ENCODE data around the gene HIVEP3.

HIVEP3 gene

GRCh38 chr1:41489561-41489960 lies 429.2 kb downstream of the HIVEP3 start:
- peaks cover 60% of the 10 kb centered on the region for H3K4me1 Mint-ChIP-seq
- H3K27me3 Mint-ChIP-seq (ENCODE audit: low read depth) = peaks cover 8% of the 10 kb centered on the region
- no peaks in the 10 kb centered on the region for H3K36me3 Mint-ChIP-seq (ENCODE audit: low read depth)
- H3K9me3 Mint-ChIP-seq = no peaks in the 10 kb centered on the region
- TF ChIP-seq, protein P1, sequence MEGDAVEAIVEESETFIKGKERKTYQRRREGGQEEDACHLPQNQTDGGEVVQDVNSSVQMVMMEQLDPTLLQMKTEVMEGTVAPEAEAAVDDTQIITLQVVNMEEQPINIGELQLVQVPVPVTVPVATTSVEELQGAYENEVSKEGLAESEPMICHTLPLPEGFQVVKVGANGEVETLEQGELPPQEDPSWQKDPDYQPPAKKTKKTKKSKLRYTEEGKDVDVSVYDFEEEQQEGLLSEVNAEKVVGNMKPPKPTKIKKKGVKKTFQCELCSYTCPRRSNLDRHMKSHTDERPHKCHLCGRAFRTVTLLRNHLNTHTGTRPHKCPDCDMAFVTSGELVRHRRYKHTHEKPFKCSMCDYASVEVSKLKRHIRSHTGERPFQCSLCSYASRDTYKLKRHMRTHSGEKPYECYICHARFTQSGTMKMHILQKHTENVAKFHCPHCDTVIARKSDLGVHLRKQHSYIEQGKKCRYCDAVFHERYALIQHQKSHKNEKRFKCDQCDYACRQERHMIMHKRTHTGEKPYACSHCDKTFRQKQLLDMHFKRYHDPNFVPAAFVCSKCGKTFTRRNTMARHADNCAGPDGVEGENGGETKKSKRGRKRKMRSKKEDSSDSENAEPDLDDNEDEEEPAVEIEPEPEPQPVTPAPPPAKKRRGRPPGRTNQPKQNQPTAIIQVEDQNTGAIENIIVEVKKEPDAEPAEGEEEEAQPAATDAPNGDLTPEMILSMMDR (IDR thresholded peaks at IDR 0.05; ENCODE audit: unreplicated experiment in 3 of 3) = no peak
- H3K4me3 Mint-ChIP-seq = no peak overlapping the region
- peak overlapping the region; percentile 89 to 96 (median 92) for H3K27ac Mint-ChIP-seq

DNA sequence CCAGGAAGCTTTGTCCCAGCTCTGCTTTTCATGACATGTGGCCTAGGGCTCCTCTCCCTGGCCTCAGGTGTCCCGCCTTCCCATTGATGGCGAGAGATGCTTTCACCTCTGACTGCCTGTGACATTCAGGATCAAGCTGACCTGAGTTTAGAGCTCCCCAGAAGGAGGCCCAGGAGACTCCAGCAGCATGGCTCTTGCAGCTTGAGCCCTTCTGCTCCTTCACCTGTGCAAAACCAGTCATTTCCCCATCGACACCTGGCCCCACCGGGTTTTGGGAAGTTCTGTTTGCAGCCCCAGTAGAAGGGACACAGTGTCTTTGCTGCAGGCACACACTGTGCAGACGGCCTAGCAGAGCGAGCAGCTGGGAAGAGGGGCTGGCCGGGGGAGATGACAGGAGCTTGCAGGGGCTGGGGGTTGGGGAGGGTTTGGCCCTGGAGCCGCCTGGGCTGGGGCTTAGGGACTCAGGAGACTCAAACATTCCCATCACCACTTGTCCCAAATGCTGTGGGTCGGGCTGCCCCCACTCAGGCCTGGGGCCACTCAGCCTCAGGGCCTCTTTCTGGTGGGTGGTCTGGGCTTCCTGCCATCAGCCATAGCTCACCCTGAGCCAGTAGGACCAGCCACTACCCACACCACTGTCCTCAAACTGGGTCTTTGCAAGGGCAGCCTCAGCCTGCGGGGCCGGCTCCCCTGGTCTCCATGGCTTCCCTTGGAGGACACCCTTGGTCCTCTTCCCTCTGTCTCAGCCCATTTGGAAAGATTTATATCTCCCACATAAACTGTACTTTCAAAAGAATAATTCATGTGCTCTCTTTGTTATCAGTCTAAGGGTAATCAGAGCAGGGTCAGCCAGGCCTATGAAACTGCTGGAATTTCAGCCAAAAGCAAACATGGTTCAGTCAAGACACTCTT lies 430.4 kb downstream of the HIVEP3 start:
- Mint-ChIP-seq H3K27me3 (ENCODE audit: low read depth) (peaks cover 10% of the 10 kb centered on the region), H3K27ac (peak overlapping the region; percentile 89 to 96 (median 92)), H3K9me3 (no peaks in the 10 kb centered on the region), H3K4me3 (peak overlapping the region in 2 of 3 experiments; percentile 29 to 35), H3K36me3 (ENCODE audit: low read depth) (no peaks in the 10 kb centered on the region), H3K4me1 (peaks cover 69% of the 10 kb centered on the region)
- TF ChIP-seq, protein P1 (IDR thresholded peaks at IDR 0.05; ENCODE audit: unreplicated experiment in 3 of 3) = no peak

DNA sequence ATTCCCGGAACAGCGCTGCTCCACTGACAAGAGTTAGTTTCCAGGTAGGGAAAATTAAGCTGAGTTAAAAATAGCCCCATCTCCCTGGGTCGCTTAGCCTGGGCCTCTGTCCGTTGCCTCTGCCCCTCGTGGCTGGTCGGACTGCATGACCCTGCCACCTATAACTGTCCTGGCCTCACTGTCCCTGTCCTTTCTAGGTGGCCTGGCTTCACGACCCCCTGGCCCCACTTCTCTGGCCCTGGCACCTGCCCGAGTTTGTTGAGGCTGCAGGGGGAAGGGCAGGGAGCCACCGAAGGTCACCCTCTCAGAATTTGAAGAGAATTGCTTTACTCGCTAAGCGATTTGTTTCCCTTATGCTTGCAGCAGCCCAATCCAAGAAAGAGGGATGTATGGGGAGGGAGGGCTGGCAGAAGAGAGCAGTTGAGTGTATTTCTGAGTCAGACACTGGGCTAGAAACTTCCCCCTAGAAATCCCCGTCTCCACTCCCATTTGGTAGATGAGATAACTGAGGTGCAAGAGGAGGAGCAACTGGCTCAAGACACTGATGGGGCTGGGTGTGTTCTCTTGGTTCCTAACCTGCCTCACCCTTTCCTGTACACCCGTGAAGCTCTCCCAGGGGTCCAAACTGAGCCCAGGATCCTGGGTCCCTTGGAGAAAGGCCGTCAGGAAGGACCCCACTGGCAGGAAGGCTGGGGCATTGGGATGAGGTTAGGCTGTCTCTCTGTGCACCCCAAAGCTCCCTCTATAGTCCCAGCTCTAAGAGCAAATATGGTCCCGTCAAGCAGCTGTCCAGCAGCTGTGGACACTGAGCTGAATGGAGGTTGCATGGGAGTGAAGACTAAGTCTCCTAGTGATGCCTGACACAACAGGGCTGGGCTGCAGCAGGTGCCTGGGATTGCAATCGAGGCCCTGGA lies 431.3 kb downstream of the HIVEP3 start:
- H3K4me3 Mint-ChIP-seq = peak overlapping the region in 2 of 3 experiments; percentile 25 to 41
- H3K27me3 Mint-ChIP-seq (ENCODE audit: low read depth) = peaks cover 17% of the 10 kb centered on the region
- no peaks in the 10 kb centered on the region for H3K9me3 Mint-ChIP-seq
- TF ChIP-seq, protein P1 (IDR thresholded peaks at IDR 0.05; ENCODE audit: unreplicated experiment in 3 of 3) = no peak
- H3K27ac Mint-ChIP-seq = peak overlapping the region; percentile 78 to 92 (median 89)
- no peaks in the 10 kb centered on the region for H3K36me3 Mint-ChIP-seq (ENCODE audit: low read depth)
- peaks cover 74% of the 10 kb centered on the region for H3K4me1 Mint-ChIP-seq

DNA sequence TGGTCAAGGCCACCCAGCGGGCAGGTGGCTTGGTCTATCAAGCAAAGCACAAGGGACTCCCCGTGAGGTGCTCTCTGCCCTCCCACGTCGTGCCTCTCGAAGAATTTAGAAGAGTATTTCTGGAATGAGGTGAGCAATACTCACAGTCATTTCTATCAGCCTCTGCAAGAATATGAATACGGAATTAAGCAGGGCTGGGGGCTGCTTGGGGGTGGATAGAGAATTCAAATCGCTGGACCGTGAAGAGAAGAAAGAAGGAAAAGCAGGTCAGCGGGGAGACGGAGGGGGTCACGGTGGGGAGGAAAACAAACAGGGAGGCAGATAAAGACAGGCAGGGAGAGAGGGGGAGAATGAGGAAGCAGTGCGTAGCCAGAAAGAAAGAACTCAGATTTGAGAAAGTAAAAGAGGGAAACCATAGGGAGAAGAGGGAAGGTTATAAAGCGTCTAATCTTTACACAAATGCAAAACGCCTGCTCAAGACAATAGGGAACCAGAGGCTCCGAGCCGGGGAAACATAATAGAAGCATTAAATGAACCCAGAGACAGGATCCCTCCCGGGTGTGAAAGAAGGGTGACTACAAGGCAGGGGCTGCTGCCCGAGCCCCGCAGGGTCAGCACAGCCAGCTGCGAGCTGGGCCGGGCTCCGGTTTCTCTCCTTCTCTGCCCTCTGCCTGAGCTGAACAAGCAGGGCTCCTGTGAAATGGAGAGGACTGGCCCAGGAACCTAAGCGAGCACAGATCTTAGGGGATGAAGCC lies 432.2 kb downstream of the HIVEP3 start:
- peak overlapping the region; percentile 89 to 96 (median 92) for H3K27ac Mint-ChIP-seq
- H3K4me1 Mint-ChIP-seq = peaks cover 70% of the 10 kb centered on the region
- peaks cover 17% of the 10 kb centered on the region for H3K27me3 Mint-ChIP-seq (ENCODE audit: low read depth)
- no peaks in the 10 kb centered on the region for H3K36me3 Mint-ChIP-seq (ENCODE audit: low read depth)
- no peaks in the 10 kb centered on the region for H3K9me3 Mint-ChIP-seq
- TF ChIP-seq, protein P1 (IDR thresholded peaks at IDR 0.05; ENCODE audit: unreplicated experiment in 3 of 3) = no peak
- H3K4me3 Mint-ChIP-seq = peak overlapping the region; percentile 41 to 64 (median 62)

DNA sequence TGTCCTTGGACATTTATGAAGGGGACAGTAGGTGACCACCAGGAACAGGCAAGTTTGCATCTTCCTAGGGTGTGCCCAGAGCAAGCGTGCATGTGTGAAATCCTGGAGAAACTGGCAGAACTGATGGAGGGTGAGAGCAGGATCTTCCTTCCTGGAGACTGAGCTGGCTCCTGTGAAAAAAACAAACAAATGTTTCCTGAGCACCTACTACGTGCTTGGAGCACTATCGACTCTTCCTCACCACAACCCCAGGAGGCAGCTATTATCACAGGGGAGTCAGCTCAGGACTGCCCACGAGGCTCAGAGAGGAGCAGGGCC lies 432.7 kb downstream of the HIVEP3 start:
- H3K27me3 Mint-ChIP-seq (ENCODE audit: low read depth) = peaks cover 14% of the 10 kb centered on the region
- no peaks in the 10 kb centered on the region for H3K36me3 Mint-ChIP-seq (ENCODE audit: low read depth)
- H3K4me3 Mint-ChIP-seq = peak overlapping the region in 2 of 3 experiments; percentile 2 to 41
- TF ChIP-seq, protein P1 (IDR thresholded peaks at IDR 0.05; ENCODE audit: unreplicated experiment in 3 of 3) = no peak
- no peaks in the 10 kb centered on the region for H3K9me3 Mint-ChIP-seq
- peaks cover 69% of the 10 kb centered on the region for H3K4me1 Mint-ChIP-seq
- H3K27ac Mint-ChIP-seq = peak overlapping the region; percentile 89 to 96 (median 92)

All from nephron (organoid).